GM12865 (cell line): ENCODE results near the gene CHST11.

Experiments
- DNase-seq: peaks from one replicate; pipeline ENCODE4 v3.0.0; 2010; ENCODE audit warnings: low read depth
- H3K4me3 ChIP-seq: 2 replicates; pipeline ENCODE4 v1.5.1; 2011; ENCODE audit warnings: mild to moderate bottlenecking, low read depth, low read length, control low read depth
- CTCF ChIP-seq: IDR thresholded peaks from 2 replicates; pipeline ENCODE4 v1.5.1; 2011; ENCODE audit warnings: low read length, control low read depth, low read depth, inconsistent platforms; ENCODE audit not compliant: insufficient read depth; ENCODE audit errors: missing control alignments

The CHST11 gene

DNA sequence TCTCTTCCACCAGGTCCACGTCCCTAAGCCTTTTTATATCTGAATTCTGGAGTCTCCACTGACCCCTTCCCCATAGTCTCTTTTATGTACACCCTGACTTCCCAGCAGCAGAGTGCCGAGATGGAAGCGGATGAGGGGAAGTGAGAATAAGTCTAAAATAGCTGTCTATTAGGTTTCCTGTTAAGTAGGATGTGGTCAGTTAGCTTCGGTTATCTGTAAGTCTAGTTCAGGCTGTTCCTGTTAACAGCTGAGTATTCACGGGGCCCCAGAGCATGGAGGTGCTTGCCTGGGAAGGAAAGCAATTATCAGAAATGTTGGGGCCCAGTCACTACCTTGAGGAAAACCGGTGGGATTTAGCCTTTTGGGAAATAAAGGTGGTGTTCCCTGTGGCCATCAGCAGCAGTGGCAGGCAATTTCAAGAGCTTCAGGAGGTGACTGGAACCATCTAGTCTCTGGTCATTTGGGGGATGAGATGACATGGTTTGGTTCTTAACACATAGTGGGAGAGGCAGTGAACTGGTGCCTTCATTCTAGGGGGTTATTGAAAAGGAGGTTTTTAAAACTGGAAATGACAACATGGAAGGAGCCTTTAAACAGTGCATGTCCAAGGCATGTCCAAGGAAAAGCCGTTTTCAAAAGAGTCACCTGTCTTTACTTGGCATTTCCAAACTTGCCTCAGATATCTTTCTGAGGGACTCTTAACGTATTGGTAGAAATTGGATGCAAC, 21.8 kb downstream of the CHST11 start:
- TF ChIP-seq CTCF, result no peak
- H3K4me3 ChIP-seq, result peak overlapping the region; percentile 55
- DNase-seq, result peak; percentile 87

GRCh38 chr12:104479123-104479662, 22.4 kb downstream of the CHST11 start:
- TF ChIP-seq CTCF, result no peak
- H3K4me3 ChIP-seq, result peak overlapping the region; percentile 55
- DNase-seq, result no peak

DNA sequence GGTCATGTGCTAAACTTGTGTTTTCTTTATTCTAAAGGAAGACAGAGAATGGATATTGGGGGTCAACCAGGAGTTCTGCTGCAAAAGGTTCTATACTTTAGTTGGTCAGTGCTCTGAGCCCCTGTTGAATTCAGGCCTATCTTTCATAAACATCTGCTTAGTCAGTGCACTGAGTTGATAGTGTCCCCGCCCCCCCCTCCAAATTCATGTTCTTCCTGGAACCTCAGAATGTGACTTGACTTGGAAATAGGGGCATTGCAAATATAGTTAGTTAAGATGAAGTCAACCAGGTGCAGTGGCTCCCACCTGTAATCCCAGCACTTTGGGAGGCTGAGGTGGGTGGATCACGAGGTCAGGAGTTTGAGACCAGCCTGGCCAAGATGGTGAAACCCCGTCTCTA, 23.3 kb downstream of the CHST11 start:
- H3K4me3 ChIP-seq, result no peak overlapping the region
- TF ChIP-seq CTCF, result no peak
- no peak for DNase-seq

DNA sequence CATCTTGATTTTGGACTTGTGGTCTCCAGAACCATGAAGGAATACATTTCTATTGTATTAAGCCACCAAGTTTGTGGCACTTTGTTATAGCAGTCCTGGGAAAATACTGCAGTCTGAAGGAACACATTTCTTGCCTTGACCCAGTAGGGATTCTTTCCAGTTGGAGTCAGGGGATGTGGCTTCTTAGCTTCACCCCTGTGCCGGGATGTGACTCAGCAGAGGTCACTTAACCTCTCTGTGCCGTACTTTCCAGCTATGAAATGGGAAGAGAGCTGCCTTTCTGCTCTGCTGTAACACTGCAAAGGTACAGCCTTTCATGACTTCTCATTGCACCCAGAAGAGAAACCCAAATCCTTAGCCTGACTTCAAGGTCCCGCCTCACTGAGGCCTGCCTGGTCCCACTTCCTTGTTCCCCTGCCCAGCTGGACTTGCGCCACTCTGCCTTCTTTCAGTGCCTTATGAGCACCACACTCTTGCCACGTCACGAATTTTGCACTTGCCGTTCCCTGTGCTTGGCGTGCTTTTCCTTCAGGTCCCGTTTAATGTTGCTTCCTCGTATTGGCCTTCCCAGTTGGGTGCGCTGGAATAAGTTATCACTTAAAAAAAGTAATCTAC, 24.2 kb downstream of the CHST11 start:
- DNase-seq, result no peak
- no peak for TF ChIP-seq CTCF
- H3K4me3 ChIP-seq, result no peak overlapping the region

- no peak overlapping the region for H3K4me3 ChIP-seq
- no peak for DNase-seq
- no peak for TF ChIP-seq CTCF
Measured at GRCh38 chr12:104482113-104482512, 25.4 kb downstream of the CHST11 start.

DNA sequence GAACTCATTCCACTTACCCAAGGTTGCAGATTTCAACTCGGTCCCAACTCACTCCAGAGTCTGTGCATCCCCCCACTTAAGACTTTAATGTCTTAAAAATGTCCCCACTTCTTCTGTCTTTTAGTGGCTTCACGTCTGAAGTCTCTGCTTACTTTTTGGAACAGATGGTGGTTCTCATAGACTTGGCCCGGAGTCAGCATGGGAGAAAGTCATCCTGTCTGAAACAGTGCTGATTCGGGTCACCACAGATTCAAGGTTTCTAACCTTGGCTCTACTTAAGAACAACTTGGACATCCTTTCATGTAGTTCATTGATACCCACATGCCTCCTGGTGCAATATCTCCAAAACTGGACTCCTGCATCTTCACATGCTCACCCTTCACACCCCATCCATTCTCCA, 26.0 kb downstream of the CHST11 start:
- DNase-seq, result peak; percentile 49
- no peak for TF ChIP-seq CTCF
- H3K4me3 ChIP-seq, result no peak overlapping the region
